Naive thymus-derived CD4-positive, alpha-beta T cell (primary cell): ENCODE results near the gene KIAA0930. TPM values are rescaled to one million over a fixed set of nuclear protein-coding genes. Genes with fewer than 3 reads are reported as not detected.

Source experiments
- ATAC-seq: fragments of 150-1000 bp; cut with Tn5 transposase; 2 replicates; pipeline ENCODE4 v1.10.0; 2021; ENCODE audit warnings: mild to moderate bottlenecking, moderate library complexity
- CTCF ChIA-PET: fragments of 350-600 bp; sonication (Branson Sonifier 250); formaldehyde crosslinking; loops from one replicate; lab custom pipeline; 2021; ENCODE audit warnings: antibody characterized with exemption; lab: Charles Lee
- POLR2A ChIA-PET: fragments of 350-600 bp; sonication (Branson Sonifier 250); formaldehyde crosslinking; loops from one replicate; lab custom pipeline; 2021; ENCODE audit warnings: antibody characterized with exemption, inconsistent platforms; lab: Charles Lee
- DNase-seq, 9 donors: peaks; one replicate each; pipeline versions ENCODE4 v3.0.0 to v3.0.0-alpha.2; 2020 to 2022; ENCODE audit warnings: mixed read lengths in 1 of 9
- H3K27ac ChIP-seq: one replicate; pipeline ENCODE4 v1.7.0; 2013; ENCODE audit warnings: mild to moderate bottlenecking, low read depth, low read length, moderate library complexity
- H3K27me3 ChIP-seq, 2 donors: one replicate each; pipeline ENCODE4 v1.7.0; 2013; ENCODE audit warnings: low read length in 2 of 2, mild to moderate bottlenecking in 2 of 2, moderate library complexity in 2 of 2; ENCODE audit not compliant: control insufficient read depth in 2 of 2, insufficient read depth in 2 of 2
- H3K36me3 ChIP-seq, 3 experiments: 1 replicate in 2 of 3; 2 replicates in 1 of 3; pipeline ENCODE4 v1.7.0; 2013; ENCODE audit warnings: low read length in 3 of 3, mild to moderate bottlenecking in 3 of 3, moderate library complexity in 1 of 3; ENCODE audit not compliant: insufficient read depth in 3 of 3, control insufficient read depth in 2 of 3
- H3K4me1 ChIP-seq, 2 donors: one replicate each; pipeline ENCODE4 v1.7.0; 2013; ENCODE audit warnings: low read length in 2 of 2, mild to moderate bottlenecking in 2 of 2, moderate library complexity in 1 of 2; ENCODE audit not compliant: control insufficient read depth in 2 of 2, insufficient read depth in 2 of 2
- H3K4me3 ChIP-seq: 2 replicates; pipeline ENCODE4 v1.7.0; 2013; ENCODE audit warnings: mild to moderate bottlenecking, low read length
- H3K9me3 ChIP-seq, 3 experiments: 1 replicate in 2 of 3; 2 replicates in 1 of 3; pipeline ENCODE4 v1.7.0; 2013; ENCODE audit warnings: low read length in 3 of 3; ENCODE audit not compliant: control insufficient read depth in 2 of 3
- H3K27ac Mint-ChIP-seq, 9 donors: one replicate each; pipeline ENCODE4 v1.8.0; 2020 to 2022; ENCODE audit warnings: mixed read lengths in 9 of 9, mild to moderate bottlenecking in 8 of 9, moderate library complexity in 5 of 9, inconsistent platforms in 2 of 9
- H3K27me3 Mint-ChIP-seq, 5 donors: one replicate each; pipeline ENCODE4 v1.8.0; 2021 to 2022; ENCODE audit warnings: mixed read lengths in 5 of 5, mild to moderate bottlenecking in 1 of 5
- H3K36me3 Mint-ChIP-seq, 5 donors: one replicate each; pipeline ENCODE4 v1.8.0; 2020 to 2022; ENCODE audit warnings: mixed read lengths in 5 of 5, mild to moderate bottlenecking in 3 of 5, inconsistent platforms in 1 of 5
- H3K4me1 Mint-ChIP-seq, 7 donors: one replicate each; pipeline ENCODE4 v1.8.0; 2020 to 2022; ENCODE audit warnings: mixed read lengths in 7 of 7, mild to moderate bottlenecking in 3 of 7, inconsistent platforms in 1 of 7
- H3K4me3 Mint-ChIP-seq, 10 donors: one replicate each; pipeline ENCODE4 v1.8.0; 2020 to 2022; ENCODE audit warnings: mild to moderate bottlenecking in 10 of 10, mixed read lengths in 10 of 10, moderate library complexity in 6 of 10, inconsistent platforms in 2 of 10
- H3K9me3 Mint-ChIP-seq, 11 donors: one replicate each; pipeline ENCODE4 v1.8.0; 2020 to 2022; ENCODE audit warnings: mixed read lengths in 11 of 11, mild to moderate bottlenecking in 4 of 11, inconsistent platforms in 1 of 11, moderate library complexity in 1 of 11
- intact Hi-C, 2 donors: fragments of 100-400 bp; cut with micrococcal nuclease; formaldehyde crosslinking; loops; one replicate each; pipeline ENCODE4 v1.15.1; 2023
- polyA plus RNA-seq, 2 donors: library from polyadenylated mRNA; unstranded; fragments of 300-500 nt; fragmentation: Illumina TruSeq; gene quantifications; one replicate each; pipeline ENCODE4 v1.2.3, GENCODE V29; 2021
- total RNA-seq, 6 experiments: library from RNA in 5 of 6; stranded (reverse) in 5 of 6; gene quantifications; 1 replicate in 5 of 6; 2 replicates in 1 of 6; pipeline ENCODE4 v1.2.3 and lab custom pipeline; 2021 to 2026

KIAA0930 gene
- total and polyA plus RNA-seq, 7 experiments from 2014 or later, result 2.3 to 58.2 (median 21.6) TPM

- H3K9me3 ChIP-seq, result no peaks in the 10 kb centered on the region
- peaks cover under 1 to 15% (median 6%) of the 10 kb centered on the region in 7 donors for H3K4me1 Mint-ChIP-seq
- no peak overlapping the region for H3K4me3 ChIP-seq
- POLR2A ChIA-PET, result no interaction called here
- H3K27me3 Mint-ChIP-seq, result no peaks in the 10 kb centered on the region
- H3K9me3 Mint-ChIP-seq, result no peaks in the 10 kb centered on the region
- H3K36me3 Mint-ChIP-seq, result peaks cover 3 to 25% (median 9%) of the 10 kb centered on the region in 5 donors
- ATAC-seq (no peak), DNase-seq (no peak)
- H3K27ac Mint-ChIP-seq, result peak overlapping the region in 3 of 9 donors; percentile 23 to 67 (median 52)
- peaks cover 0 to 32% (median 5%) of the 10 kb centered on the region in 3 experiments for H3K36me3 ChIP-seq
- no peaks in the 10 kb centered on the region for H3K27me3 ChIP-seq
- H3K4me1 ChIP-seq, result no peaks in the 10 kb centered on the region
- intact Hi-C loops, result no loop called here
- CTCF ChIA-PET, result no interaction called here
- no peak overlapping the region for H3K27ac ChIP-seq
- H3K4me3 Mint-ChIP-seq, result no peak overlapping the region
These were observed 51.9 kb downstream of the KIAA0930 start for GRCh38 chr22:45188779-45189178.

GRCh38 chr22:45187891-45188290 lies 52.8 kb downstream of the KIAA0930 start:
- no peaks in the 10 kb centered on the region for H3K27me3 Mint-ChIP-seq
- peaks cover 3 to 31% (median 13%) of the 10 kb centered on the region in 5 donors for H3K36me3 Mint-ChIP-seq
- POLR2A ChIA-PET, result no interaction called here
- peaks cover 0 to 41% (median 5%) of the 10 kb centered on the region in 3 experiments for H3K36me3 ChIP-seq
- no peaks in the 10 kb centered on the region for H3K9me3 Mint-ChIP-seq
- H3K4me1 Mint-ChIP-seq, result peaks cover 2 to 15% (median 6%) of the 10 kb centered on the region in 7 donors
- H3K4me1 ChIP-seq, result no peaks in the 10 kb centered on the region
- intact Hi-C loops, result no loop called here
- H3K9me3 ChIP-seq, result no peaks in the 10 kb centered on the region
- no peak for DNase-seq
- ATAC-seq, result no peak
- no peaks in the 10 kb centered on the region for H3K27me3 ChIP-seq
- CTCF ChIA-PET, result no interaction called here
- no peak overlapping the region for H3K4me3 Mint-ChIP-seq
- no peak overlapping the region for H3K27ac ChIP-seq
- H3K27ac Mint-ChIP-seq, result peak overlapping the region in 4 of 9 donors; percentile 21 to 67 (median 48)
- no peak overlapping the region for H3K4me3 ChIP-seq

- no peaks in the 10 kb centered on the region for H3K27me3 ChIP-seq
- intact Hi-C loops, result no loop called here
- peaks cover 11 to 59% (median 16%) of the 10 kb centered on the region in 3 experiments for H3K36me3 ChIP-seq
- no peaks in the 10 kb centered on the region for H3K9me3 ChIP-seq
- Mint-ChIP-seq H3K9me3 (no peaks in the 10 kb centered on the region), H3K36me3 (peaks cover 3 to 40% (median 21%) of the 10 kb centered on the region in 5 donors), H3K27me3 (no peaks in the 10 kb centered on the region), H3K4me3 (no peak overlapping the region), H3K4me1 (peaks cover 0 to 24% (median 13%) of the 10 kb centered on the region in 7 donors), H3K27ac (peak overlapping the region; percentile 0 to 86 (median 61))
- ChIA-PET CTCF (no interaction called here), POLR2A (interaction anchor here (1.0 kb wide), 1 partner anchor 13 kb away, joined by 3 read pairs; no protein-coding TSS in a partner anchor)
- ATAC-seq (no peak), DNase-seq (no peak)
- no peak overlapping the region for H3K4me3 ChIP-seq
- no peak overlapping the region for H3K27ac ChIP-seq
- H3K4me1 ChIP-seq, result no peaks in the 10 kb centered on the region
These were observed 54.8 kb downstream of the KIAA0930 start for GRCh38 chr22:45185718-45186514.

- Histone ChIP-seq H3K4me3 (no peak overlapping the region), H3K9me3 (no peaks in the 10 kb centered on the region), H3K27me3 (no peaks in the 10 kb centered on the region), H3K4me1 (peaks cover 0 to 11% of the 10 kb centered on the region in 2 donors), H3K27ac (no peak overlapping the region), H3K36me3 (peaks cover 11 to 77% (median 16%) of the 10 kb centered on the region in 3 experiments)
- Mint-ChIP-seq H3K36me3 (peaks cover 3 to 54% (median 27%) of the 10 kb centered on the region in 5 donors), H3K4me1 (peaks cover 13 to 42% (median 32%) of the 10 kb centered on the region in 7 donors), H3K4me3 (no peak overlapping the region), H3K27ac (peak overlapping the region in 3 of 9 donors; percentile 43 to 69 (median 62)), H3K9me3 (no peaks in the 10 kb centered on the region), H3K27me3 (no peaks in the 10 kb centered on the region)
- no peak for ATAC-seq
- CTCF ChIA-PET, result no interaction called here
- POLR2A ChIA-PET, result no interaction called here
- intact Hi-C loops, result no loop called here
- no peak for DNase-seq
These were observed 56.7 kb downstream of the KIAA0930 start for GRCh38 chr22:45183974-45184373.

GRCh38 chr22:45181766-45182165 lies 58.9 kb downstream of the KIAA0930 start:
- ChIA-PET CTCF (no interaction called here), POLR2A (interaction anchor here (1.7 kb wide), 1 partner anchor 17 kb away, joined by 5 read pairs; no protein-coding TSS in a partner anchor)
- DNase-seq (no peak), ATAC-seq (no peak)
- peak overlapping the region in 7 of 9 donors; percentile 45 to 96 (median 86) for H3K27ac Mint-ChIP-seq
- no peaks in the 10 kb centered on the region for H3K9me3 Mint-ChIP-seq
- Histone ChIP-seq H3K4me3 (no peak overlapping the region), H3K27ac (peak overlapping the region; percentile 30), H3K9me3 (no peaks in the 10 kb centered on the region), H3K27me3 (no peaks in the 10 kb centered on the region), H3K4me1 (peaks cover 0 to 18% of the 10 kb centered on the region in 2 donors), H3K36me3 (peaks cover 11 to 89% (median 16%) of the 10 kb centered on the region in 3 experiments)
- intact Hi-C loops, result no loop called here
- H3K36me3 Mint-ChIP-seq, result peaks cover 3 to 63% (median 28%) of the 10 kb centered on the region in 5 donors
- peaks cover 19 to 58% (median 49%) of the 10 kb centered on the region in 7 donors for H3K4me1 Mint-ChIP-seq
- no peak overlapping the region for H3K4me3 Mint-ChIP-seq
- no peaks in the 10 kb centered on the region for H3K27me3 Mint-ChIP-seq

- H3K4me3 ChIP-seq, result no peak overlapping the region
- peaks cover 0 to 24% of the 10 kb centered on the region in 2 donors for H3K4me1 ChIP-seq
- H3K9me3 ChIP-seq, result no peaks in the 10 kb centered on the region
- intact Hi-C loops, result no loop called here
- no peak overlapping the region for H3K4me3 Mint-ChIP-seq
- DNase-seq (no peak), ATAC-seq (no peak)
- peaks cover 6 to 68% (median 29%) of the 10 kb centered on the region in 5 donors for H3K36me3 Mint-ChIP-seq
- H3K27ac Mint-ChIP-seq, result peak overlapping the region in 8 of 9 donors; percentile 45 to 96 (median 80)
- H3K27me3 ChIP-seq, result no peaks in the 10 kb centered on the region
- peak overlapping the region; percentile 30 for H3K27ac ChIP-seq
- ChIA-PET POLR2A (interaction anchor here (0.9 to 1.7 kb wide), 3 partner anchors 16 to 53 kb away, joined by 3 to 5 read pairs (median 3); partner anchors contain the start of gene NUP50), CTCF (no interaction called here)
- H3K4me1 Mint-ChIP-seq, result peaks cover 19 to 63% (median 55%) of the 10 kb centered on the region in 7 donors
- H3K27me3 Mint-ChIP-seq, result no peaks in the 10 kb centered on the region
- H3K36me3 ChIP-seq, result peaks cover 14 to 91% (median 17%) of the 10 kb centered on the region in 3 experiments
- no peaks in the 10 kb centered on the region for H3K9me3 Mint-ChIP-seq
These were observed 59.5 kb downstream of the KIAA0930 start for GRCh38 chr22:45181240-45181639.
